Colon (tissue), 2 donors: ENCODE measurements around the gene PPP1CA.
"Not testable (repeated sequence)": the region's sequence is repeated elsewhere in the genome, so short reads cannot be mapped to it uniquely, and the experiment has no call there.

ENCODE experiments used
- FAIRE-seq: peaks from 2 replicates; lab custom pipeline; 2012; peaks lifted over from hg19 to GRCh38; lab: Jason Lieb, UNC
- donor health status: control.
- donor health status: control.

Gene PPP1CA

DNA sequence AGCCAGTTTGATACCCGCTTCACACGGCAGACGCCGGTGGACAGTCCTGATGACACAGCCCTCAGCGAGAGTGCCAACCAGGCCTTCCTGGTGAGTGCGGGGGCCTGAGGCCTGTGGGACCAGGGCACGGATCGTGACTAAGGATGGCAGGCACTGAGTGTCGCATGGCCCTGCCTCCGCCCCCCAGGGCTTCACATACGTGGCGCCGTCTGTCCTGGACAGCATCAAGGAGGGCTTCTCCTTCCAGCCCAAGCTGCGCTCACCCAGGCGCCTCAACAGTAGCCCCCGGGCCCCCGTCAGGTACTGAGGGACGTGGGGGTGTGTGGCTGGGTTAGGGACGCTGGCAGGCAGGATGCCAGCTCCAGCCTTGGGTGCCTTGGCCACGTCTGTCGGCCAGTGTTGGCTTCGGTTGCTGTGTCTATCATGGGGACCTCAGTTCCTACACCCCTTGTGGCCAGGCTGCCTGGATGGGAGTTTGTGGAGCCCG, 32.8 kb upstream of the PPP1CA start:
- FAIRE-seq: no peak

GRCh38 chr11:67433536-67434394, 32.1 kb upstream of the PPP1CA start:
- FAIRE-seq: no peak

DNA sequence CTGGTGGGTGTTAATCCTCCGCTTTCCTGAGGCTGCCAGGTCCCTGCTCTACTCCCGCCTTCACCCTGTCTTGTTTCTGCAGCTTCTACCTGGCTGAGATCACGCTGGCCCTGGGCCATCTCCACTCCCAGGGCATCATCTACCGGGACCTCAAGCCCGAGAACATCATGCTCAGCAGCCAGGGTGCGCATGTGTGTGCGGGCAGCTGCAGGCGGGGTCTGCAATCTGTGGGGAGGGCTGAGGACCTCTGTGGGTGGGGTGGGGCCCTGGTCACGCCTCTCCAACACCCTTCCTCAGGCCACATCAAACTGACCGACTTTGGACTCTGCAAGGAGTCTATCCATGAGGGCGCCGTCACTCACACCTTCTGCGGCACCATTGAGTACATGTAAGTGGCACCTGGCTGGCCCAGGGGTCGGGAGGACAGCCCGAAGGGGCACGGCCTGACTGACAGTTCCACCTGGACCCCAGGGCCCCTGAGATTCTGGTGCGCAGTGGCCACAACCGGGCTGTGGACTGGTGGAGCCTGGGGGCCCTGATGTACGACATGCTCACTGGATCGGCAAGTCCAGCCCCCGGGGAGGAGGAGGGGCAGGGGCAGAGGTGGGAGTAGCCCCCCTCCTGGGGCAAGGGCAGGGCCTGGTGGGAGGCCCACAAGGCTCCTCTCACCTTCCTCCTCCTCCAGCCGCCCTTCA, 31.1 kb upstream of the PPP1CA start:
- FAIRE-seq: no peak

- FAIRE-seq: no peak
Measured at GRCh38 chr11:67431346-67432249, 29.9 kb upstream of the PPP1CA start.

DNA sequence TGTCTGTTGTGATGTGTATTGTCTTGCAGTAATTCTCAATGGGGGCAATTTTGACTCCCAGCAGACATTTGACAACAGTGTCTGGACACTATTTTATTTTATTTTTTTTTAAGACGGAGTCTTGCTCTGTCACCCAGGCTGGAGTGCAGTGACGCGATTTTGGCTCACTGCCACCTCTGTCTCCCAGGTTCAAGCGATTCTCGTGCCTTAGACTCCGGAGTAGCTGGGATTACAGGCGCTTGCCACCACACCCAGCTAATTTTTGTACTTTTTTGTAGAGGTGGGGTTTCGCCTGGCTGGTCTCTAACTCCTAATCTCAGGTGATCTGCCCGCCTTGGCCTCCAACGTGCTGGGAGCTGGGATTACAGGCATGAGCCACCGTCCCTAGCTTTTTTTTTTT, 28.1 kb upstream of the PPP1CA start:
- FAIRE-seq: no peak

GRCh38 chr11:67429038-67429668, 27.5 kb upstream of the PPP1CA start:
- FAIRE-seq: no peak

DNA sequence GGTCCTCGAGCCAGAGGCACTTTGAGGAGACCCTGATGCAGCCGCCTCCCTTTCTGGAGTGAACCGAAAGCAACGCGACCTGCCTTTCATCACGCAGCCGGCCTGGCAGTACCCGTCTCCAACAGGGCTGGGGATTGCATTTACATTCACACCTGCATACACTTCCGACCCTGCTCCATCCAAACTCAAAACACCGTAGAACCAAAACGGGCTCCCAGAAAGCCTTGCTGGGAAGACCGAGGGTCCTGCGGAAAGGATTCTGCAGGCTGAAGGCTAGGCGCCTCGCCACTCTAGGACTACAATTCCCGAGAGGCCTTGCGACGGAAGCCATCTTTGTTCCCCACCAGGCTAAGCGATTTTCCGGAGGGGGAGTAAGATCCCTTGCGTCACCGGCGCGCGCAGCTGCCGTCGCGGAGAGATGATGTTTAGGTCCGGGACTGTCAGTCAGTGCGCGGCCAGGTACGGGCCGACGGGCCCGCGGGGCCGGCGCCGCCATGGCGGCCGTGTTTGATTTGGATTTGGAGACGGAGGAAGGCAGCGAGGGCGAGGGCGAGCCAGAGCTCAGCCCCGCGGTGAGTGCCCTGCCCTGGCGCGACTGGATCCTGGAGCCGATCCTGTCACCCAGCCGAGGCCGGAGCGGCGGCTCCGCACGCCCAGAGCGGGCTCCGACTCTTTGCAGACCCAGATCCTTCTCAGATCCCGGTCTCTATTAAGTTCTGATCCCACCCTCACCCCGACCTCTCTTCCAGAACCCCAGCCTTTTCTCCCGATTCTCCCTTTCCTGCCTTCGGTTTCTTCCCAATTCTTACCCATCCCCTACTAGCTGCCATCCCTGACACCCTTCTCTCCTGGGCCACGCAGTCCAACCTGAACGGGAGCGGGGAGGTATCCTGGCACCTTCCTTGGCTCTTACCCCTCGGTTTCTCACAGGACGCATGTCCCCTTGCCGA, 26.7 kb upstream of the PPP1CA start, which contains the start of gene RPS6KB2:
Gene RPS6KB2 (plus strand): TSS at position 443 of the 950 bp plus-strand sequence. CDS start 52 bp downstream, at position 495.
- no peak for FAIRE-seq

DNA sequence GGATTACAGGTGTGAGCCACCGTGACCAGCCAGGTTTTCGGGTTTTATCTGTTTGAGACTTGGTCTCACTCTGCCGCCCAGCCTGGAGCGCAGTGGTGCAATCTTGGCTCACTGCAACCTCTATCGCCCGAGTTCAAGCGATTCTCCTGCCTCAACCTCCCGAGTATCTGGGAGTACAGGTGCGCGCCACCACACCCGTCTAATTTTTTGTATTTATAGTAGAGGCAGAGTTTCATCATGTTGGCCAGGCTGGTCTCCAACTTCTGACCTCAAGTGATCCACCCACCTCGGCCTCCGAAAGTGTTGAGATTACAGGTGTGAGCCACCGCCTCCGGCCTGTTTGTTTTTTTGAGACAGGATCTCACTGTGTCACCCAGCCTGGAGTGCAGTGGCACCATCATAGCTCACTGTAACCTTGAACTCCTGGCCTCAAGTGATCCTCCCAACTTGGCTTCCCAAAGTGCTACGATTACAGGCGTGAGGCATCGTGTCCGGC, 25.8 kb upstream of the PPP1CA start:
- not testable (repeated sequence) for FAIRE-seq

- FAIRE-seq: no peak
Measured at GRCh38 chr11:67423891-67424613, 22.4 kb upstream of the PPP1CA start.

DNA sequence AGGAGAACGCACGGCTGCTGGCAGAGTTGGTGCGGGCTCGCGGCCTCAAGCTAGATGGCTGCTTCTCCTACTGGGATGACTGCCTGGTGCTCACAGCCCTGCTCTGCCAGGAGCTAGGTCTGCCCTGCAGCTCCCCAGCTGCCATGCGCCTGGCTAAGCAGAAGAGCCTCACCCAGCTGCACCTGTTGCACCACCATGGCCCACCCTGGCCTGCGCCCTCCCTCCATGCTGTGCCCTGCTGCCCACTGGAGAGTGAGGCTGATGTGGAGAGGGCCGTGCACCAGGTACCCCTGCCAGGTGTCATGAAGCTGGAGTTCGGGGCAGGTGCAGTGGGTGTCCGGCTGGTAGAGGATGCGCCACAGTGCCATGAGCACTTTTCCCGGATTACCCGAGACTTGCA, 21.8 kb upstream of the PPP1CA start:
- no peak for FAIRE-seq

DNA sequence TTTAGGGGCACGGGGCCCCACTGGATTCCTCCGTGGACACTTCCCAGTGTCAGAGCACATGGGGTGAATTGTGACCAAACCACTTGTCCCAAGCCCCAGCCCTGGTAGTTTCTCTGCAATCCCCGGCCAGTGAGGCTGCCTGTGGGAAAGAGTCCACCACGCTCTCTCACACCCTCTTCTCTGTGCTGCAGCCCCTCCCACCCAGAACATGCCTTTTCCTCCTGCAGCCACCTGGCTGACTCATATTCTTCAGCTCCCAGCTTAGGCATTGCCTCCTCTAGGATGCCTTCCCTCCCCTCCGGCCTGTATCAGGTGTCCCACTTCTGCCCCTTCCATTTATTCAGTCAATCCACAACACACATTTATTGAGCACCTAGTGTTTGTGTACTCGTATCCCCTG, 21.2 kb upstream of the PPP1CA start:
- no peak for FAIRE-seq

DNA sequence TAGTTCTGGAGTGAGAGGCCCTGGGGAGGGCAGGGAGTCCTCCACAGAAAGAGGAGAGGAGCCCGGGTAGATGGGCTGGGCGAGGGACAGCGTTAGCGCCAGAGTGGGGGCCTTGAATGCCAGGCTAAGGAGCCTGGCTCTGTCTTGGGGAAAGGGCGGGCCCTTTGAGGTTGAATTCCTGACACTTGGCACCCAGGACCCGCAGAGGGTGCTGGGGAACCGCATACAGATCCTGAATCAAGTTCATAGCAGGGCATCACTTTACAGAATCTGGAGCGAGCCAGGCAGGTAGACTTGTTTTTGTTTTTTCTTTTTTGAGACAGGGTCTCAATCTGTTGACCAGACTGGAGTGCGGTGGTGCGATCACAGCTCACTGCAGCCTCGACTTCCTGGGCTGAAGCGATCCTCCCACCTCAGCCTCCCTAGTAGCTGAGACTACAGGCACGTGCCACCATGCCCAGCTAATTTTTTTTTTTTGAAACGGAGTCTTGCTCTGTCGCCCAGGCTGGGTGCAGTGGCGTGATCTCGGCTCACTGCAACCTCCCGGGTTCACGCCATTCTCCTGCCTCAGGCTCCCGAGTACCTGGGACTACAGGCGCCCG, 19.9 kb upstream of the PPP1CA start:
- no peak for FAIRE-seq

DNA sequence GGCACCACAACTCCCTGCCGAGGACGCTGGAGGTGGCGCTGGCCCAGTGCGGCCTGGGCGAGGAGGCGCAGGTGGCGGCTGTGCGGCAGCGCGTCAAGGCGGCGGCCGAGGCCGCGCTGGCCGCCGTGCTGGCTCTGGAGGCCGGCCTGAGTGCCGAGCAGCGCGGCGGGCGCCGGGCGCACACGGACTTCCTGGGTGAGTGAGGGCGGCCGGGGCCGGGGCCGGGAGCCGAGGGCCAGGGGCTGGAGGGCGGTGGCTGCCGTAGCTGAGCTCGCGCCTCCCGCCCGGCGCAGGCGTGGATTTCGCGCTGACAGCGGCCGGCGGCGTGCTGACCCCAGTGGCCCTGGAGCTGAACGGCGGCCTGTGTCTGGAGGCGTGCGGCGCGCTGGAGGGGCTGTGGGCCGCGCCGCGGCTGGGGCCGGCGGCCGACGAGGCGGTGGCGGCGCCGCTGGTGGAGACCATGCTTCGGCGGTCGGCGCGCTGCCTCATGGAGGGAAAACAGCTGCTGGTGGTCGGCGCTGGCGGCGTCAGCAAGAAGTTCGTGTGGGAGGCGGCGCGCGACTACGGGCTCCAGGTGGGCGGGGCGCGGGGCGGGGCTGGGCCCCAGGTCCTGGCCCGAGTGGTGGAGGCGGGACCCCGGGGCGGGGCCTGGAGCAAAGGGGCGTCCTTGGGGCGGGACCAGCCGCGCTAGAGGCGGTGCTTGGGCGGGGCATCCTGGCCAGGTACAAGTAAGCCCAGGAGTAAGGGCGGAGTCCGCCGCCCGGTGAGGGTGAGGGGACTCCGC, 19.2 kb upstream of the PPP1CA start:
- FAIRE-seq: no peak

GRCh38 chr11:67420147-67420645, 18.5 kb upstream of the PPP1CA start:
- no peak for FAIRE-seq

DNA sequence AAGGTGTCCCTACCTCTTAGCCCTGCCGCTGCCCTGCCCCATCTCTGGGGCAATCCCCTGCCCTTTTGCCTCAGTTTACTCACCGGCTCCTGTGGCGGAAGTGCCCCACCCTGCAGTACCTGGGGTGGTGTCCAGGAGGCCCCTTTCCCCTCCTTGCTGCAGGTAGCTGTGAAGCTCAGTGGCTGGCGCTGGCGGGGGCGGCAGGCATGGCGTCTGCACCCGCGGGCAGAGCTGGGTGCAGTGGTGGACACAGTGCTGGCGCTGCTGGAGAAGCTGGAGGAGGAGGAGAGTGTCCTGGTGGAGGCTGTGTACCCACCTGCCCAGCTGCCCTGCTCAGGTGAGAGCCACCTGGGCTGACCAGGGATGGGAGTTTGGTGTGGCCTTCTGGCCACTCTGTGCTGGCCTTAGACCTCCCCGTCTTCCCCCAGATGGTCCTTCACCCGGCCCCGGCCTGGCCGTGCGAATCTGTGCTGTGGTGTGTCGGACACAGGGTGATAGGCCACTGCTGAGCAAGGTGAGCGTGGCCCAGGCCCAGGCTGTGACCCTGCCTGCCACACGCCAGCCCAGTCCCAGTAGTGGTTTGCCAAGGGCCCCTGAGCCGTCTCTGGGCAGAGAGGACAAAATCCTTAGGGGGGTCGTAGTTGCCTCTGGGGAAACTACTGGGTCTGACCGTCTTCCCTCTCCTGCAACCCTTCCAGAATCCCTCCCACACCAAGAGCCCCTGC, 17.8 kb upstream of the PPP1CA start:
- FAIRE-seq: no peak

GRCh38 chr11:67418476-67419281, 17.0 kb upstream of the PPP1CA start:
- no peak for FAIRE-seq

DNA sequence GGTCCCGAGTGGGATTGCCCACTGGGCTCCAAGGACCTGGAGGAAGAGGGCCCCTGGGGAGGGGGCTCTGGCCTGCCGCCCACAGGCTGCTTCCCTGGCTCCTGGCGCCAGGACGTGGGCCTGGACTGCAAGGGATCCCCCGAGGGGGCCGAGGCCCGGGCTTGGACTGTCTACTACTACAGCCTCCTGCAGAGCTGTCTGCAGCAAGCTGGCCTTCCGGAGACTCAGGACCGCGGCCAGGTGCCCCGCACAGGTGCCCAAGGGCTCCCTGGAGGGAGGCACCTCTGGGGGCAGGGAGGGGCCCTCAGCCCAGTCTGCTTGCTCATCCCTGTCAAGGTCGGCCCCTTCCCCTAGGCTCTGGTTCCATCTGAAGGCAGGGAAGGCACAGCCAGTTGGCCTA, 15.8 kb upstream of the PPP1CA start:
- no peak for FAIRE-seq
